Activated naive CD4-positive, alpha-beta T cell treated with anti-CD3 and anti-CD28 coated beads, Interleukin-2, amount 50 U/mL, for 16 hours (primary cell): ENCODE results near the gene BRI3BP.
"Not testable (repeated sequence)": the region's sequence is repeated elsewhere in the genome, so short reads cannot be mapped to it uniquely, and the experiment has no call there.

Experiments used
- DNase-seq: peaks from one replicate; pipeline ENCODE4 v3.0.0-alpha.2; 2020

The BRI3BP gene

GRCh38 chr12:125070112-125070511, 76.7 kb downstream of the BRI3BP start:
- no peak for DNase-seq

- no peak for DNase-seq
Measured at GRCh38 chr12:125070661-125071390, 77.4 kb downstream of the BRI3BP start.

DNA sequence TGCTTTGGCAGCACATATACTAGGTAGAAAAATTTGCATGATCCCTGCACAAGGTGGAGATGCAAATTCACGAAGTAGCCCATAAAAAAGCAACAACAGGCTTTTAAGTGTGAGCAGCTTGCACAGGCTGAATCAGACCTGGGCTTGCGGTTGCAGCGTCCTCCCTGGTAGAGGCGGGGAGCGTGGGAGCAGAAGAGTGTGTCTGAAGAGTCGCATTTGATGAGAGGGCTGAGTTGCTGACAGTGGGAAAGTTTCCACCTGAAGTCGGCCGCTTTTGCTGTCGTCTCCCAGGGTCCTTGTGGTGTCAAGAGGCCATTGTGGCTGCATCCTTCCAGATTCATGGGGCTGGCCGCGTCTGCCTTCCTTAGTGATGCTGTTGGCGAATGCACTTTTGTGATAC, 78.0 kb downstream of the BRI3BP start:
- no peak for DNase-seq

DNA sequence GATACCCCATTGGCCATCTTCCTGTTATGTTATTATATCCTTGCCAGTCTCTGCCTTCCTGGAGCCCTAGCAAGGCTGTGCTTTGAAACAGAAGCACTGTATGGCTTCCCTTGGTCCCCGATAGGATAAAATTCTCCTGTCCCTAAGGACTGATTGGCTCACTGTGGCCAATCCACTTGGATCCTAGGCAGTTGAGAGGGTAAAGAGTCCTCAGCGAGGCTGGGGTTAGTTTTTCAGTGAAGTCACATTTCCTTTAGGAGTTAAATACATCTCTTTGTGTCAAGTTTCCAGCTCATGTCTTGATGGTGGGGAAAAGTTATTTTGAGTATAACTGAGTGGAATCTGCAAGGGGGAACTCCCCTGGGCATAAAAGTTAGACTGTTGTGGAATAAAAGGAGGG, 79.1 kb downstream of the BRI3BP start:
- no peak for DNase-seq

GRCh38 chr12:125074294-125074693, 80.8 kb downstream of the BRI3BP start:
- not testable (repeated sequence) for DNase-seq

GRCh38 chr12:125076103-125076502, 82.7 kb downstream of the BRI3BP start:
- DNase-seq = no peak

GRCh38 chr12:125079084-125079483, 85.6 kb downstream of the BRI3BP start:
- DNase-seq = no peak

DNA sequence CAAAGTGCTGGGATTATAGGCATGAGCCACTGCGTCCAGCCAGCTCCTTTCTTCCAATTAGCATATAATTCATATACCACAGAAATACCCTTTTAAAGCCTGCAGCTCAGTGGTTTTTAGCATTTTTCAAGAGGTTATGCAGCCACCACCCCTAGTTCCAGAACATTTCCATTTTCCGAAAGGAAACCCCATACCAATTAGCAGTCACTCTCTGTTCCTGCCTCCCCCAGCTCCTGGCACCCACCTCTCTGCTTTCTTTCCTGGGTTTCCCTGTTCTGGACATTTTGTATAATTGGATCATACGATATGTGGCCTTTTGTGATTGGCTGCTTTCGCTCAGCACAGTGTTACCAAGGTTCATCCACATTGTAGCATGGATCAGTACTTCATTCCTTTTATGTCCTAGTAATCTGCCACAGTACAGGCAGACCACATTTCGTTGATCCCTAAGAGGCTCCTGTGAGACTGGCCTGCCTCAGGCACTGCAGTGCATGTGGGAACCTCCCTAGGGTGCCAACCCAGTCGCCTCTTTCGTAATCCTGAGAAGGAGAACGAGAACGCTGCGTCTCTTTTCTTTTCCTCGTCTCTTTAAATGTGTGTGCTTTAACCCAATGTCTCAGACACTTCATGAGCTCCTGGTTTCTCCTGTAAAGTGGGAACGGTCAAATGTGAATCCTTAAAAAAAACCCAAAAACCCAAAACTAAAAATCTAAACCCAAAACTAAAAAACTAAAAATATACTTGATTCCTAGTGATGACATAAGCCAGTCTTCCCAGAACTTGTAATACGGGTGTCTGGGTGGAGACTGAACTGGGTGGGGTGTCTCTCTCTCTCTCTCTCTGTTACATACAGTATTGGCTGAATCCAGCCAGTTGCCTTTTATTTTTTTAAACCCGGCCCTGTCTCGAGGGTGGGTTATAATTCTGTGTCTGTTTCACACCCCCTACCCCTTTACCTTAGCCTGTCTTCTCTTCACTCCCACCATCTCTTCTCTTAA, 86.5 kb downstream of the BRI3BP start:
- no peak for DNase-seq
